GM18873 (cell line): ENCODE data around the gene CELF5.

ENCODE experiments used
- ATAC-seq: cut with Tn5 transposase; IDR thresholded peaks from one replicate; pipeline ENCODE4 v1.9.1; 2021; ENCODE audit warnings: mild to moderate bottlenecking, moderate library complexity, moderate number of reproducible peaks; ENCODE audit not compliant: unreplicated experiment, low FRiP score

Gene CELF5

DNA sequence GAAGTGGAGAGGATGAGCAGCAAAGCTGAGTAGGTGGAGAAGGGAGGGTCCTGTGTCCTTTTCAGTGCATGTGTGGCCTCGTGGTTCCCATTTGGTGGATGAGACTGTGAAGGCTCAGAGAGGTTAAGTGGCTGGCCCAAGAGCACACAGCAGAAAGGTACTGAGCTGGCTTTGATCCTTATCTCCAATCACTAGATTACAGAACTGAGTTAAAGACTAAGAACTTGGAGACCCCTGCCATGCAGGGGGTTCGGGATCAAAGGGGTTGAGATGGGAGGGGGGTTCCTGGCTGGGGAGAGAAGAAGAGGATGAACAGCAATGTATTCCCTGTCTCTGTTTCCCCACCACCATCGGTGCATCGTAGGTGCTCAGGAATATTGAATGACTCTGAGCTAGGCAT, 11.8 kb downstream of the CELF5 start:
- ATAC-seq: no peak

DNA sequence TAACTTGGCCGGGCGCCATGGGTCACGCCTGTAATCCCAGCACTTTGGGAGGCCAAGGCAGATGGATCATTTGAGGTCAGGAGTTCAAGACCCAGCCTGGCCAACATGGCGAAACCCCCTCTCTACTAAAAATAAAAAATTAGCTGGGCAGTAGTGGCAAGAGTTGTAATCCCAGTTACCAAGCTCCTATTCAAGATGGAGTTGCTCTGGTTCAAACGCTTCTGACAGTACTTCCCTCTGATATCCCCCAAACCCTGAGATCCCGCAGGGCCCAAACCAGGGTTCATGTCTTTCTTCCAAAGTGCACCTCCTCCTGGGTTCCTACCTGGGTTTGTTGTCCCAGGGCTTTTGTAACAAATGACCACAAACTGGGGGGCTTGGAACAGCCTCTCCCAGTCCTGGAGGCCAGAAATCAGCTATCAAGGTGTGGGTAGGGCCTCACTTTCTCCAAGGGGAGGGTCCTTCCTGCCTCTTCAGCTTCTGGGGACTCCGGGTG, 13.7 kb downstream of the CELF5 start:
- no peak for ATAC-seq

GRCh38 chr19:3239367-3239766, 14.9 kb downstream of the CELF5 start:
- no peak for ATAC-seq

- no peak for ATAC-seq
Measured at GRCh38 chr19:3243819-3244700, 19.6 kb downstream of the CELF5 start.

DNA sequence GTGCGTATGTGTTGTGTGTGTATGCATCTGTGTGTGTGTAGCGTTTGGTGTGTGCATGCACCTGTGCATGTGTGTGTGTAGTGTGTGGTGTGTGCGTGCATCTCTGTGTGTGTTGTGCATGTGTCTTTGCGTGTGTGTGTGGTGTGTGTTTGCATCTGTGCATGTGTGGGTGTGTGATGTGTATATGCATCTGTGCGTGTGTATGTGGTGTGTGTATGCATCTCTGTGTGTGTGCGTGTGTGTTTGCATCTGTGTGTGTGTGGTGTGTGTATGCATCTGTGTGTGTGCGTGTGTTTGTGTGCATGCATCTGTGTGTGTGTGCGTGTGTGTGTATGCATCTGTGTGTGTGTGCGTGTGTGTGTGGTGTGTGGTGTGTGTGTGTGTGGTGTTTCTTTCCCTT, 20.6 kb downstream of the CELF5 start:
- no peak for ATAC-seq

- no peak for ATAC-seq
Measured at GRCh38 chr19:3248728-3249326, 24.4 kb downstream of the CELF5 start.

GRCh38 chr19:3249408-3249807, 24.9 kb downstream of the CELF5 start:
- ATAC-seq: no peak

GRCh38 chr19:3250675-3251074, 26.2 kb downstream of the CELF5 start:
- ATAC-seq: no peak

- ATAC-seq: no peak
Measured at GRCh38 chr19:3251229-3251628, 26.8 kb downstream of the CELF5 start.

DNA sequence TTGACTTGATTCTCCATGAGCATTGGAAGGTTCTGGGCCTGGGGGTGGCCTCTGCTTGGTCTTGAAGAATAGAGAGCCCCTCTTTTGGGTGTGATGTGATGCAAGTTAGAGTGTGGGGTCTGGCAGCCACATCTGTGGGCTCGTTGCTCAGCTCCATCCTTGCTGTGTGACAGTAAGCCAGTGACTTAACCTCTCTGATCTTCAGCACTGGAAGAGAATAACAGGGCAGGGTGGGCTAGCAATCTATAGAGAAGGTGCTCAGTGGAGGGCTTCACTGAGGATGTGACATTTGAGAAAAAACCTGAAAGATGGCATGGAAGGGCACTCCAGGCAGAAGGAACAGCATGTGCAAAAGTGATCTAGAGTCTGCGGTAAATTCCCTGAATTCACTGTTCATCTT, 28.2 kb downstream of the CELF5 start:
- ATAC-seq: no peak

- ATAC-seq: no peak
Measured at GRCh38 chr19:3253270-3253669, 28.8 kb downstream of the CELF5 start.

DNA sequence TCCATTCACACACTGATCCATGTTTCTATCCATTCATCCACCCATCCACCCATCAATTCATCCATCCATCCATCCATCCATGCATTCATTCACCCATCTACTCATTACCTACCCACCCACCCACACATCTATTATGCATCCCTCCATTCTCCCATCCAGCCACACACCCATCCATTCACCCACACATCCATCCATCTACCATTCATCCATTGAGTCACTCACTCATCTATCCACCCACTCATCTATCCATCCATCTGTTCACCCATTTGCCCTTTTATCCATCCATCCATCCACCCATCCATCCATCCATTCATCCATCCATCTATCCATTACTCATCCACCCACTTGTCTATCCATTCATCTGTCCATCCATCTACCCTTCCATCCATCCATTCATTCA, 30.1 kb downstream of the CELF5 start:
- ATAC-seq: no peak

DNA sequence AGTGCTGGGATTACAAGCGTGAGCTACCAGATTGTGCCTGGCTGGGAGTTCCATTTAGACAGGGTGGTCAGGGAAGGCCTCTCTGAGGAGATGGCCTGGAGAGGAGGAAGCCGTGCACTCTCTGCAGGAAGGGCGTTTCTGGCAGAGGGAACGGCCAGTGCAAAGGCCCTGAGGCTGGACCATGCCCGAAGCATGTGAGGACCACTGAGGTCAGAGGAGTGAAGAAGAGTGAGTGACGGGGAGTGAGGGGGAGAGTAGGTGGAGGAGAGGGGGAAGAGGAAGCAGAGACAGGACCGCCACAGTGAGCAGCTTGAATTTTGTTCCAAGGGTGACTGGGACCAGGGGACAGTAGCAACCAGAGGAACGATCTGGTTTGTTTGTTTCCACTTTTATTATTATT, 32.6 kb downstream of the CELF5 start:
- ATAC-seq: no peak

- no peak for ATAC-seq
Measured at GRCh38 chr19:3262362-3262761, 37.9 kb downstream of the CELF5 start.

DNA sequence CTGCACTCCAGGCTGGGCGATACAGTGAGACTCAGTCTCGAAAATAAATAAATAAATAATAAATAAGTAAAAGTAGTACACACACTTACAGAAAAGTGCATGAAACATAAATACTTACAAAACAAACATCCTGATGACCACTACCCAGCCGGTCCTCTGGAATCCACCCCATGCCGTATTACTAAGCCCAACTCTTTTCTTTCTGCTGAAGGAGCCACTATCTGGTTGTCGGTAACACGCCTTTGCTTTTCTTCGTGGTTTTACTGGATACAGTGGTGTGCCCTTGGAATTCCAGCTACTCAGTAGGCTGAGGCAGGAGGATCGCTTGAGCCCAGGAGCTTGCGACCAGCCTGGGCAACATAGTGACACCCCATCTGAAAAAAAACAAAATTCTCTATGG, 39.4 kb downstream of the CELF5 start:
- ATAC-seq: no peak

DNA sequence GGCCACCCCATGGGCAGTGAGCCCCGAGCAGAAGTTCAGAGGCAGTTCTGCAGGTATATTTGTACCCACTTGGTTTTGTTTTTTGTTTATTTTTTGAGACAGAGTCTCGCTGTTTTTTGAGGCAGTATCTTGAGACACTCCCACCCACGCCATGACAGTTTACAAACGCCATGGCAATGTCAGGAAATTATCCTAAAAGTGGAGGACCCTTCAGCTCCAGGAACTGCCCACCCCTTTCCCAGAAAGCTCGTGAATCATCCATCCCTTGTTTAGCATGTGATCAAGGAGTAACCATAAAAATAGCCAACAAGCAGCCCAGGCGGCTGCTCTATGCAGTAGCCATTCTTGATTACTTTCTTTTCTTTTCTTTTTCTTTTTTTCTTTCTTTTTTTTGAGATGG, 41.0 kb downstream of the CELF5 start:
- no peak for ATAC-seq

- ATAC-seq: no peak
Measured at GRCh38 chr19:3266092-3266693, 41.7 kb downstream of the CELF5 start.

DNA sequence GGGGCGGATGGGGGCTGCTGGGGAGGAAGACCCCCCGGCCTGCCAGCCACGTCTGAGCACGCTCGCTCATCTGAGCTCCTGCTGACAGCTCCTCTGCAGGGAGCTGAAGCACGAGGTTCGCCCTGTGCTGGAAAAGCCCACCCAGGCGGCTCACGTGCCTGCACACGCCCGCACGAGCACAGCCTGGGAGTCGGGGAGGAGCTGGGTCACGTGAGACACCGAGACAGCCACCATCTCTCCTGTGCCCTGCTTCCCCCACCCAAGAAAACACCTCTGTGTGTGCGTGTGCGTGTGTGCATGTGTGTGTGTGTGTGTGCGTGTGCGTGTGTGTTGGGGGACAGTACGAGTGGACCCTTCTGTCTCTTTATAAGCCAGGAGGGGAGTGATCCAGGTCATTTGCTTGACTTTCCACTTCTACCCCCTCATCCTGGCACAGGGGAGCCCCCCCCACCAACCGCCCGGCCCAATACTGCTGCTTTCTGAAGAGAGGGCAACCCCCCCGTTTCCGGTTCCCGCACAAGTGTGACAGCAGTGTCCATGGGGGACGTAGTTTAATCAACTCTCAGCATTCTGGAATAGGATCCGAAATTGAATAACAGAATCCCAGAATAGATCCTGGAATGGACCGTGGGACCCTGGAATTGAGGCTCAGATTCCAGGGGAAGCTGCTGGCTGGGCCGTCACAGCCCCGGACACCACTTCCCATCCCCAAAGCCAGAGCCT, 42.5 kb downstream of the CELF5 start:
- no peak for ATAC-seq

- ATAC-seq: no peak
Measured at GRCh38 chr19:3268326-3268725, 43.9 kb downstream of the CELF5 start.

GRCh38 chr19:3268763-3269162, 44.3 kb downstream of the CELF5 start:
- no peak for ATAC-seq
